Measurements from ENCODE around the gene HP1BP3.

GRCh38 chr1:20732071-20732587, 55.0 kb downstream of the HP1BP3 start:
- TF ChIP-seq, protein P1, sequence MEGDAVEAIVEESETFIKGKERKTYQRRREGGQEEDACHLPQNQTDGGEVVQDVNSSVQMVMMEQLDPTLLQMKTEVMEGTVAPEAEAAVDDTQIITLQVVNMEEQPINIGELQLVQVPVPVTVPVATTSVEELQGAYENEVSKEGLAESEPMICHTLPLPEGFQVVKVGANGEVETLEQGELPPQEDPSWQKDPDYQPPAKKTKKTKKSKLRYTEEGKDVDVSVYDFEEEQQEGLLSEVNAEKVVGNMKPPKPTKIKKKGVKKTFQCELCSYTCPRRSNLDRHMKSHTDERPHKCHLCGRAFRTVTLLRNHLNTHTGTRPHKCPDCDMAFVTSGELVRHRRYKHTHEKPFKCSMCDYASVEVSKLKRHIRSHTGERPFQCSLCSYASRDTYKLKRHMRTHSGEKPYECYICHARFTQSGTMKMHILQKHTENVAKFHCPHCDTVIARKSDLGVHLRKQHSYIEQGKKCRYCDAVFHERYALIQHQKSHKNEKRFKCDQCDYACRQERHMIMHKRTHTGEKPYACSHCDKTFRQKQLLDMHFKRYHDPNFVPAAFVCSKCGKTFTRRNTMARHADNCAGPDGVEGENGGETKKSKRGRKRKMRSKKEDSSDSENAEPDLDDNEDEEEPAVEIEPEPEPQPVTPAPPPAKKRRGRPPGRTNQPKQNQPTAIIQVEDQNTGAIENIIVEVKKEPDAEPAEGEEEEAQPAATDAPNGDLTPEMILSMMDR (IDR thresholded peaks at IDR 0.05; ENCODE audit: low read depth, low read length, poor library complexity, severe bottlenecking) = no peak
- 0 out of 2 replicates have a peak, but pooled peaks have one; percentile 26 for TF ChIP-seq EZH2phosphoT487 (IDR thresholded peaks at IDR 0.05; ENCODE audit: borderline replicate concordance, low read length)

Data from DOHH2 (cell line).